Hepatocyte (in vitro differentiated cells): ENCODE data around the gene FUCA1.

ENCODE experiments used
- CTCF ChIP-seq: fragments of 200-600 bp; sonication (generic); IDR thresholded peaks from 2 replicates; pipeline ENCODE4 v1.5.1; 2016; ENCODE audit warnings: antibody characterized with exemption, mild to moderate bottlenecking; ENCODE audit not compliant: poor library complexity
- EZH2 ChIP-seq: fragments of 200-600 bp; sonication (generic); IDR thresholded peaks from 2 replicates; pipeline ENCODE4 v1.6.1; 2016; ENCODE audit warnings: antibody characterized with exemption, mild to moderate bottlenecking, borderline replicate concordance
- EZH2phosphoT487 ChIP-seq: fragments of 200-600 bp; sonication (generic); IDR thresholded peaks from one replicate; pipeline ENCODE4 v1.6.1; 2018; ENCODE audit warnings: antibody characterized with exemption, mild to moderate bottlenecking, low read depth, moderate library complexity; ENCODE audit not compliant: unreplicated experiment, severe bottlenecking

DNA sequence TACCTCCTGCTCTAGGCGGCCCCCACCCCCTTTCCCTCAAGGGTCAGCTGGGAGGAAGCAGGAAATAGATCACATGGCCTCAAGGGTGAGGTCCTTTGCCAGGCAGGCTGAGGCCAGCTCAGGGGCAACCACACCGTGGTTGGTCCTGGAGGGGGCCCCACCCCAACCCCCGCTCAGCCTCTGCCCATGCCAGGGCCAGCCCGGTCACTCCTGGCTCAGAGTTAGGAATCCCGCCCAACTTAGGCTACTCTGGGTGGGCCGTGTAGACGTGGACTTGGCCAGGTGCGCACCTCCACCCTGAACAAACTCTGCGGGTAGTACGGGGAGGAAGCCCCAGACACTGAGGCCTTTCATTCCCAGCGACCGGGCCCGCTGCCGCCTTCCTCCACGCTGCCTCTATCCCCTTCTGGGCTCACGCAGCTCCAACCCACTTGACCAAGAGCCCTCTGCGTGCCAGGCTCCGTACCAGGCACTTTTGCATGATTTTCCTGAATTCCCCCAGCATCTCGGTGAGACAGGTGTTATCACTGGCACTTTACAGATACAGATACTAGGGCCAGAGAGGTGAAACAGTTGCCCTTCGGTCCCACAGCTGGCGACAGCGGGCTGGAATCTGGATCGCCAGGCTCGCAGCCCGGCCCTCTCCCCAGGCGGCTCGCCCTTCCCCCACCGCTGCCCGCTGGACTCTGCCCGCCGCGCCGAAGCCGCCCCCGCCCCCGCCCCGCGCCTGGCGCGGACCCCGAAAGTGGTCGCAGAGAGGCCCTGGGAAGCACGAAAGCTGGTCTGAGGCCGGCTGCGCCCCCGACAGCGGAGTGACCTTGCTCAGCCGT lies 68.3 kb downstream of the FUCA1 start:
- no peak for TF ChIP-seq CTCF
- no peak for TF ChIP-seq EZH2phosphoT487
- TF ChIP-seq EZH2 = no peak
